HG02852 (cell line): ENCODE results near the gene VN1R2.
"Not testable (repeated sequence)": the region's sequence is repeated elsewhere in the genome, so short reads cannot be mapped to it uniquely, and the experiment has no call there.

Experiments
- ATAC-seq: cut with Tn5 transposase; IDR thresholded peaks from one replicate; pipeline ENCODE4 v1.9.1; 2021; ENCODE audit warnings: mild to moderate bottlenecking, moderate library complexity; ENCODE audit not compliant: unreplicated experiment

The VN1R2 gene

GRCh38 chr19:53257715-53258342 is at the start of gene VN1R2:
Gene VN1R2, plus strand, starts transcription at chr19:53258292. Its CDS starts 84 bp downstream, at chr19:53258376.
- ATAC-seq: not testable (repeated sequence)

- ATAC-seq: not testable (repeated sequence)
These were observed 46.5 kb upstream of the VN1R2 start for GRCh38 chr19:53211554-53211953.

- no peak for ATAC-seq
These were observed 45.3 kb upstream of the VN1R2 start for GRCh38 chr19:53212703-53213320.

- not testable (repeated sequence) for ATAC-seq
These were observed 35.4 kb upstream of the VN1R2 start for GRCh38 chr19:53222716-53223115.

GRCh38 chr19:53224606-53225005 is 33.5 kb upstream of the VN1R2 start:
- no peak for ATAC-seq

- ATAC-seq: no peak
These were observed 20.8 kb upstream of the VN1R2 start for GRCh38 chr19:53237114-53237777.

- ATAC-seq: no peak
These were observed 11.6 kb upstream of the VN1R2 start for GRCh38 chr19:53246498-53246897.

- ATAC-seq: no peak
These were observed 3.4 kb upstream of the VN1R2 start, which contains the start of gene ZNF677 for GRCh38 chr19:53254411-53255341. Gene ZNF677, minus strand, starts transcription at chr19:53254873. Its CDS starts 3,323 bp downstream, at chr19:53251550.

GRCh38 chr19:53267623-53268022 is 9.5 kb downstream of the VN1R2 start, which contains the start of gene VN1R4:
Gene VN1R4, minus strand, starts transcription at chr19:53267723. Its CDS starts 58 bp downstream, at chr19:53267665.
- ATAC-seq: not testable (repeated sequence)

GRCh38 chr19:53269861-53270260 is 11.8 kb downstream of the VN1R2 start:
- not testable (repeated sequence) for ATAC-seq

GRCh38 chr19:53272044-53272443 is 14.0 kb downstream of the VN1R2 start:
- no peak for ATAC-seq

GRCh38 chr19:53275480-53275879 is 17.4 kb downstream of the VN1R2 start:
- no peak for ATAC-seq

- not testable (repeated sequence) for ATAC-seq
These were observed 23.9 kb downstream of the VN1R2 start for GRCh38 chr19:53281947-53282346.

- ATAC-seq: no peak
These were observed 27.0 kb downstream of the VN1R2 start for GRCh38 chr19:53285087-53285486.

GRCh38 chr19:53290758-53291549 is 32.9 kb downstream of the VN1R2 start:
- ATAC-seq: no peak

GRCh38 chr19:53294786-53295441 is 36.8 kb downstream of the VN1R2 start:
- no peak for ATAC-seq

- ATAC-seq: not testable (repeated sequence)
These were observed 43.2 kb downstream of the VN1R2 start for GRCh38 chr19:53301341-53301740.

GRCh38 chr19:53308339-53308811 is 50.3 kb downstream of the VN1R2 start:
- no peak for ATAC-seq
